Activated naive CD4-positive, alpha-beta T cell treated with Interleukin-2 at 50 U/mL for 16 hours (primary cell): ENCODE results near the gene GABRG3.

Experiments
- DNase-seq: peaks from one replicate; pipeline ENCODE4 v3.0.0-alpha.2; 2020

Gene GABRG3

GRCh38 chr15:27196691-27197090 is 225.7 kb downstream of the GABRG3 start:
- no peak for DNase-seq

- DNase-seq, result no peak
These were observed 230.4 kb downstream of the GABRG3 start for GRCh38 chr15:27201425-27201824.

DNA sequence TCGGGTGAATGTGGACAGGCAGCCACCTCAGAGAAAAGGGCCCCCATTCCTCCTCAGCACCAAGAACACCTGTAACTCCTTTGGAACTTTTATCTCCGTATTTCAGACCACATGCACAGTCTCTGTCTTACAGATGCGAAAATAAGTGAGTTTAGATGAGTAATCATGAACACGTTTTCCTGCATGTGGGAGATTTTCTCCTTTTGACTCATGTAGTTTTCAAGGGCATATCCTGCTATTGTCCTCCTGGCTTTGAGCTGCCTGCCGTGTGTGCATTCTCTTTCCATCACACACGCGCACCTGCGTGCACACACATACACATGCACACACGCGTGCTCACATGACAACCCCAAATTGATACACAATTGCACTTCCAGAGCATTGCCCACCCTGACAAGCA is 239.2 kb downstream of the GABRG3 start:
- no peak for DNase-seq

- DNase-seq, result no peak
These were observed 243.1 kb downstream of the GABRG3 start for GRCh38 chr15:27214032-27214431.

DNA sequence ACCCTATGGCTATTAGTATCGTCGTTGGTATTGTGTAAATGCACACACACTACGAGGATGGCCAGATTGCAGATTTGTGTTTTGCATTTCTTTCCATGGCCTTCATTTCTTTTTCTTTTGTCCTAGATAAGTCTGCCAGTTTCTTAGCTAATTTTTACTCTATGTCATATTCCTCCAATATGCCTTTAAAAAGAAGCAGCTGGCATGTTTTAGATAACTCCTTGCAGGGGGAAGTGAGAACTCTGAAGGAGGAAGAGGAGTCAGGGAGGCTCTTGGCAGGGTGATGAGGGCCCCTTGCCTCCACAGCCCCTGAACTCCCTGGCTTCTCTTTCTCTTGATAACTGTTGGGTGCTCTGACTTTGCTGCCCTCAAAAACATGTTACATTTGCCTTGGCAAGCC is 244.0 kb downstream of the GABRG3 start:
- no peak for DNase-seq

DNA sequence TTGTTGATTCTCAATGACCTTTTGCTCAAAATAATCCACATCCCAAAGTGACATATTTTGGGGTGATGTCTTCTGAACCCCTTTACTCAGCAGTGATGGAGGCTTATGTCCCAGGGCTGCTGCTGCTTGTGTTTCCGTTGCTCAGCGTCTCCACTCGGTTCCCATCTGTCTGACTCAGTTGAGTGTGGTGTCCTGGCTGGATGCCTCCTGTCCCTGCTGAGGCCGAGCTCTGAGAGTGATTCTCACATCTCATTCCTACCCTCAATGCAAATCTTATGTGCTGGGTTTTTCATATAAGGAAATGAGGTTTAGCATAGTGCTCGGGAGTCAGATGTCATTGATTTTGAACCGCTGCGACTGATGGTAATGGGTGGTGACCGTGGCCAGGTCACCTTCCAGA is 247.4 kb downstream of the GABRG3 start:
- DNase-seq, result no peak

GRCh38 chr15:27219636-27220035 is 248.7 kb downstream of the GABRG3 start:
- no peak for DNase-seq

GRCh38 chr15:27220199-27220598 is 249.2 kb downstream of the GABRG3 start:
- DNase-seq, result no peak

GRCh38 chr15:27222479-27222878 is 251.5 kb downstream of the GABRG3 start:
- no peak for DNase-seq

GRCh38 chr15:27223179-27223578 is 252.2 kb downstream of the GABRG3 start:
- DNase-seq, result no peak

- DNase-seq, result no peak
These were observed 260.8 kb downstream of the GABRG3 start for GRCh38 chr15:27231811-27232210.

DNA sequence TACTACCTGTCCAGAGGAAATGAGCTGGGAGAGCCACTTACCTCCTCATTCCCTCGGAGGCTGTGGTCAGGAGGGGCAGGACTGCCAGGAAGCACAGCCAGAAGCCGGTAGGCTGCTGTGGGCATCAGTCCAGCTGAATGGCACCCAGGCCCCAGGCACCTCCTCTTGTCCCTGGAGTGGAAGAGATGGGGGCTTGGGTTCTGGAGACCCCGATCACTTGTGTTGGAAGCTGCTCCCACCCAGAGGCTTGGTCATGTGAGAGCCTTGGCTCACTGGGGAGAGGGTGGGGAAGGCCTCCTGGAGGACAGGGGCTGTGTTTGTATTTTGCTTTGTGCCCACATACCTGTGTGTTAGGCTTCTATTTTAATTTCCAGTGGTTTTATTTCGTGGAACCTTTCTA is 261.9 kb downstream of the GABRG3 start:
- no peak for DNase-seq

GRCh38 chr15:27234593-27234992 is 263.6 kb downstream of the GABRG3 start:
- DNase-seq, result no peak

DNA sequence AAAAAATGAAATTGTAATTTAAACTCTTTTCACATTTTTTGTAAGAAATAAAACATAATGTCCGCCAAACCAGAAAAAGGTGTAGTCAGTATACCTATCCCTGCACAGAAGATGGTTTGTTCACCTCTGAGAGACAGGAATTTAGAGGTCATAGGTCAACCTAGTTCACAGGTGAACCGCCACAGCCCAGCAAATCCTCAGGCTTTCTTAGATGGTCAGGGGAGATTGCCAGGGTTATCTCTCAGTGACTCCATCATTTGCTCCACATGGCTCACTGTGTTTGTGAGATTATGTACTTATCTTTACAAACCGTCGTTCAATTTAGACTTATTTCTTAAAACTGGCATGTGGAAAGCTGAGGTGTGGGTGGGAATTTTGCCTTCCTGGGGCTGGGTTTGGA is 264.2 kb downstream of the GABRG3 start:
- DNase-seq, result no peak

DNA sequence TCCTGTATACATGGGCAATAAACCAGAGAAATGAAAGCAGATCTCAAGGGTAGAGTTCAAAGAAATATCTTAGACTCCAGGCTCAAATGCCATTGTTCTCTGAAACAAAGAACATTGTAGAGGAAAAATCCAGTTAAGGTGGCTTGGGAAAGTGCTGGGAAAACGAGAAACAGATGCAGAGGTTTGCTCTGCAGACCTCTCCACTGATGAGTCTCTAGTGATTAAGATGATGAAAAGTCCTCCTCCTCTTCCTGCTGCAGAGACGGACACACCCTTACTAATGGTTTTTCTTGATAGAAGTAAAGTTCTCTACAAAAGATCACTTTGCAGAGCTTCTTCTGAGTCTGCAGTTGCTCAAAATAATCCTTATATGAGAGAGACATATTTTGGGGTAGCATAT is 264.7 kb downstream of the GABRG3 start:
- no peak for DNase-seq

GRCh38 chr15:27237319-27237939 is 266.4 kb downstream of the GABRG3 start:
- DNase-seq, result no peak

DNA sequence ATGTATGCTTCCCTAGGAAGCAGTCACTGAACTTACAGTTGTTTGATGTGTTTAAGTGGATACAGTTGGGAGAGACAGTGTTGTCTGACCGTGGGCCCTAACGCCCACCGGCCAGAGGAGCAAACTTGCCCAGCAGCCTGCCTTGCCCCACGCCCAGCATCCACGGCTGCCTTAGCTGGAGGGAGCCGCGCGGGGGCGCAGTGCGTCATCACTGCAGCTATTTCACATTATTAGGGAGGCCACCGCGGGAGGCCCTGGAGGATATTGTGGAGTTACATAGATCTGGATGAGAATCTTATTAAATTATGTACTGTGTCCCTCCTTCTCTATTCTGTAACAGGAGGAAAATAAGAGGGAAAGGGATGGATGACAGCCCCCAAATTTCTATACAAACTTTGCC is 267.2 kb downstream of the GABRG3 start:
- DNase-seq, result no peak

- no peak for DNase-seq
These were observed 267.9 kb downstream of the GABRG3 start for GRCh38 chr15:27238707-27239423.

GRCh38 chr15:27241943-27242342 is 271.0 kb downstream of the GABRG3 start:
- no peak for DNase-seq

GRCh38 chr15:27244047-27244446 is 273.1 kb downstream of the GABRG3 start:
- no peak for DNase-seq

- no peak for DNase-seq
These were observed 277.3 kb downstream of the GABRG3 start for GRCh38 chr15:27248251-27248650.

DNA sequence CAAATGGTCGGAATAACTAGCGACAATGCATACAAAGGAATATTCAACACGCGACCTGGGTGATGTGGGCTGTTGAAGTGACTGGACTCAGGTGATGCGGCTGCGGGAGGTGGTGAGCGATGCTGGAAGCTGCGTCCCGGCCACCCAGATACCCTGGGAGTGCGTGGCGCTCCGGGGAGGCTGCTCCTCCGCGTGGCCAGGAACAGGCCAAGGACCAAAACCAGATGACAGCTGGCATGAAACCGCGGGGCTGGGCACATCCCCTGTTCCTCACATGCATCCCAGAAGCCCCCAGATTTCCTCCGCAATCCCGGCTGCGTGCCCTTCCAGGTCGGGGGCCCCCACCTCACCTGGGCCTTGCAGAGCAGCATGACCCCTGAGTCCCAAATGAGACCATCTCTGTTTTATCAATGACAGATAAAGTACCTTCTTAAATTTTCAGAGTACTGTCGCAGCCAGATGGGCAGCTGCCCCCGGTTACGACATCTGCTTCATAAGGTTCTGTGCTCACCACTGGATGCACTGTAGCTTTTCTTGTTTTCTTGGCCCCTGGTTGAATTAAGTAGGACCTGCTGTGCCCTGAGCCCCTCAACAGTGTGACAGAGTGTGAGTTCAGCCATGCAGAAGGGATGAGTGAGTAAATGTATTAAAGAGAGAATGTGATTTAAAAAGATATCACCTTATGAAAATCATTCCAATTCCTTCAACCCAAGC is 278.2 kb downstream of the GABRG3 start:
- no peak for DNase-seq

DNA sequence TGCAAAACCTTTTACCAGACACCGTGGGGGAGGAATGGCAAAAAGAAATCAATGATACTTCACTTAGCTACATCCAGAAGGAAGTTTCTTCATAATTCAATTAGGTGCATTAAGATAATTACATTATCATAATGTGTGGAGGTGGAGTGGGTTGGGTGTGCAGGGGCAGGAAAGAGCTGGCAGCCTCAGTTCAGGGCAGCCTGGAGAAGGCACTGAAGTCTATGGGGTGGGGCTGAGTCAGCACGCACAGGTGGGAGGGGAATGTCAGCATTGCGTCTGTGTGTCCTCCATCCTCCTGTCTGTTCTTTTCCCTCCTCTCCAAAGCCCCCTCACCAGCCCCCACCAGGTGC is 278.8 kb downstream of the GABRG3 start:
- no peak for DNase-seq

GRCh38 chr15:27250223-27250622 is 279.2 kb downstream of the GABRG3 start:
- DNase-seq, result no peak
